ENCODE results near the gene MROH2A.

The MROH2A gene

DNA sequence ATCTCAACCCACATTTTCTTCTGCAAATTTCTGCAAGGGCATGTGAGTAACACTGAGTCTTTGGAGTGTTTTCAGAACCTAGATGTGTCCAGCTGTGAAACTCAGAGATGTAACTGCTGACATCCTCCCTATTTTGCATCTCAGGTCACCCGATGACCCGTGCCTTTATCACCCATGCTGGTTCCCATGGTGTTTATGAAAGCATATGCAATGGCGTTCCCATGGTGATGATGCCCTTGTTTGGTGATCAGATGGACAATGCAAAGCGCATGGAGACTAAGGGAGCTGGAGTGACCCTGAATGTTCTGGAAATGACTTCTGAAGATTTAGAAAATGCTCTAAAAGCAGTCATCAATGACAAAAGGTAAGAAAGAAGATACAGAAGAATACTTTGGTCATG is 10.1 kb upstream of the MROH2A start:
- H3K9ac ChIP-seq (ENCODE audit: low read depth, low read length, poor library complexity, severe bottlenecking): no peak overlapping the region
- H3F3A ChIP-seq (ENCODE audit: low read depth): no peaks in the 10 kb centered on the region
- H4K20me1 ChIP-seq (ENCODE audit: insufficient read depth, low read length, poor library complexity, severe bottlenecking): no peaks in the 10 kb centered on the region
- H3K4me1 ChIP-seq (ENCODE audit: insufficient read depth, low read length, poor library complexity, severe bottlenecking): no peaks in the 10 kb centered on the region
- H3K27me3 ChIP-seq (ENCODE audit: insufficient read depth, low read length, poor library complexity, severe bottlenecking): no peaks in the 10 kb centered on the region
- TF ChIP-seq, protein P1, sequence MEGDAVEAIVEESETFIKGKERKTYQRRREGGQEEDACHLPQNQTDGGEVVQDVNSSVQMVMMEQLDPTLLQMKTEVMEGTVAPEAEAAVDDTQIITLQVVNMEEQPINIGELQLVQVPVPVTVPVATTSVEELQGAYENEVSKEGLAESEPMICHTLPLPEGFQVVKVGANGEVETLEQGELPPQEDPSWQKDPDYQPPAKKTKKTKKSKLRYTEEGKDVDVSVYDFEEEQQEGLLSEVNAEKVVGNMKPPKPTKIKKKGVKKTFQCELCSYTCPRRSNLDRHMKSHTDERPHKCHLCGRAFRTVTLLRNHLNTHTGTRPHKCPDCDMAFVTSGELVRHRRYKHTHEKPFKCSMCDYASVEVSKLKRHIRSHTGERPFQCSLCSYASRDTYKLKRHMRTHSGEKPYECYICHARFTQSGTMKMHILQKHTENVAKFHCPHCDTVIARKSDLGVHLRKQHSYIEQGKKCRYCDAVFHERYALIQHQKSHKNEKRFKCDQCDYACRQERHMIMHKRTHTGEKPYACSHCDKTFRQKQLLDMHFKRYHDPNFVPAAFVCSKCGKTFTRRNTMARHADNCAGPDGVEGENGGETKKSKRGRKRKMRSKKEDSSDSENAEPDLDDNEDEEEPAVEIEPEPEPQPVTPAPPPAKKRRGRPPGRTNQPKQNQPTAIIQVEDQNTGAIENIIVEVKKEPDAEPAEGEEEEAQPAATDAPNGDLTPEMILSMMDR (conservative IDR thresholded peaks at IDR 0.05; ENCODE audit: low read length): no peak
- no peak for TF ChIP-seq EZH2phosphoT487 (IDR thresholded peaks at IDR 0.05; ENCODE audit: borderline replicate concordance)
- H2AFZ ChIP-seq (ENCODE audit: low read length): no peak overlapping the region
- no peaks in the 10 kb centered on the region for H3K9me2 ChIP-seq (replicated peaks; ENCODE audit: low read depth, low read length)
- H3K9me3 ChIP-seq (ENCODE audit: insufficient read depth, low read depth, low read length): no peaks in the 10 kb centered on the region
- H3K4me2 ChIP-seq (ENCODE audit: low read depth, low read length, poor library complexity, severe bottlenecking): no peak overlapping the region
- no peak overlapping the region for H3K4me3 ChIP-seq (ENCODE audit: low read length, poor library complexity, severe bottlenecking)
- no peaks in the 10 kb centered on the region for H3K79me2 ChIP-seq (ENCODE audit: insufficient read depth, low read length)
- H3K36me3 ChIP-seq (ENCODE audit: insufficient read depth, low read length): no peaks in the 10 kb centered on the region

DNA sequence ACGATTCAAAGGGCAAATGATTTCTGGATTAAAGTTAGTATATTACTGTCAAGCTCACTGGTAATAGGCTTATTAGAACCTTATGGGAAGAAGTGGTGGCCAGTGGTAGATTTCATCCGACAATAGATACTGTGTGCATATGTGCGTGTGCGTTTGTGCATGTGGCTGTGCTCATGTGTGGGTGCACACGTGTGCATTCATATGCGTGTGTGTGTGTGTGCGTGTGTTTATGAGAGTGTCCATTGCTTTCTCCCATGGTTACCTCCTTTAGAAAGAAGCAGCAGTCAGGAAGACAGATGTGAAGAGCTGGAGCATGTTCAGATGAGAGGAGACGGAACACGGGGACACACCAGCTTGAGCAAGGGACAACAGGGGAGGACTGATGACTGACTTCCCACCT is 8.9 kb upstream of the MROH2A start:
- no peaks in the 10 kb centered on the region for H3K9me3 ChIP-seq (ENCODE audit: insufficient read depth, low read depth, low read length)

GRCh38 chr2:233772153-233772552 is 6.0 kb upstream of the MROH2A start:
- Histone ChIP-seq H4K20me1 (ENCODE audit: insufficient read depth, low read length, poor library complexity, severe bottlenecking) (no peaks in the 10 kb centered on the region), H3K4me3 (ENCODE audit: low read length, poor library complexity, severe bottlenecking) (no peak overlapping the region), H3K79me2 (ENCODE audit: insufficient read depth, low read length) (no peaks in the 10 kb centered on the region), H3F3A (ENCODE audit: low read depth) (no peaks in the 10 kb centered on the region), H3K9ac (ENCODE audit: low read depth, low read length, poor library complexity, severe bottlenecking) (no peak overlapping the region), H3K4me1 (ENCODE audit: insufficient read depth, low read length, poor library complexity, severe bottlenecking) (no peaks in the 10 kb centered on the region), H3K27me3 (ENCODE audit: insufficient read depth, low read length, poor library complexity, severe bottlenecking) (no peaks in the 10 kb centered on the region), H2AFZ (ENCODE audit: low read length) (no peak overlapping the region), H3K36me3 (ENCODE audit: insufficient read depth, low read length) (no peaks in the 10 kb centered on the region), H3K9me2 (replicated peaks; ENCODE audit: low read depth, low read length) (no peaks in the 10 kb centered on the region), H3K9me3 (ENCODE audit: insufficient read depth, low read depth, low read length) (no peaks in the 10 kb centered on the region), H3K4me2 (ENCODE audit: low read depth, low read length, poor library complexity, severe bottlenecking) (no peak overlapping the region)
- no peak for TF ChIP-seq EZH2phosphoT487 (IDR thresholded peaks at IDR 0.05; ENCODE audit: borderline replicate concordance)
- TF ChIP-seq, protein P1 (conservative IDR thresholded peaks at IDR 0.05; ENCODE audit: low read length): no peak

More for the DNA sequence above, 8.9 kb upstream of the MROH2A start:
- Histone ChIP-seq H3K36me3 (ENCODE audit: insufficient read depth, low read length) (no peaks in the 10 kb centered on the region), H4K20me1 (ENCODE audit: insufficient read depth, low read length, poor library complexity, severe bottlenecking) (no peaks in the 10 kb centered on the region), H3K4me3 (ENCODE audit: low read length, poor library complexity, severe bottlenecking) (no peak overlapping the region), H2AFZ (ENCODE audit: low read length) (no peak overlapping the region), H3K4me2 (ENCODE audit: low read depth, low read length, poor library complexity, severe bottlenecking) (no peak overlapping the region), H3F3A (ENCODE audit: low read depth) (no peaks in the 10 kb centered on the region), H3K9me2 (replicated peaks; ENCODE audit: low read depth, low read length) (no peaks in the 10 kb centered on the region), H3K9ac (ENCODE audit: low read depth, low read length, poor library complexity, severe bottlenecking) (no peak overlapping the region), H3K79me2 (ENCODE audit: insufficient read depth, low read length) (no peaks in the 10 kb centered on the region), H3K27me3 (ENCODE audit: insufficient read depth, low read length, poor library complexity, severe bottlenecking) (no peaks in the 10 kb centered on the region), H3K4me1 (ENCODE audit: insufficient read depth, low read length, poor library complexity, severe bottlenecking) (no peaks in the 10 kb centered on the region)
- no peak for TF ChIP-seq EZH2phosphoT487 (IDR thresholded peaks at IDR 0.05; ENCODE audit: borderline replicate concordance)
- TF ChIP-seq, protein P1 (conservative IDR thresholded peaks at IDR 0.05; ENCODE audit: low read length): no peak
